NCI-H510A treated with DMSO at 0.1 percent for 48 hours (cell line): ENCODE measurements around the gene SSH2.
"Not testable (repeated sequence)": the region's sequence is repeated elsewhere in the genome, so short reads cannot be mapped to it uniquely, and the experiment has no call there.

ENCODE experiments used
- DNase-seq: peaks from one replicate; lab custom pipeline; 2025; lab: John Stamatoyannopoulos, UW

SSH2 gene

DNA sequence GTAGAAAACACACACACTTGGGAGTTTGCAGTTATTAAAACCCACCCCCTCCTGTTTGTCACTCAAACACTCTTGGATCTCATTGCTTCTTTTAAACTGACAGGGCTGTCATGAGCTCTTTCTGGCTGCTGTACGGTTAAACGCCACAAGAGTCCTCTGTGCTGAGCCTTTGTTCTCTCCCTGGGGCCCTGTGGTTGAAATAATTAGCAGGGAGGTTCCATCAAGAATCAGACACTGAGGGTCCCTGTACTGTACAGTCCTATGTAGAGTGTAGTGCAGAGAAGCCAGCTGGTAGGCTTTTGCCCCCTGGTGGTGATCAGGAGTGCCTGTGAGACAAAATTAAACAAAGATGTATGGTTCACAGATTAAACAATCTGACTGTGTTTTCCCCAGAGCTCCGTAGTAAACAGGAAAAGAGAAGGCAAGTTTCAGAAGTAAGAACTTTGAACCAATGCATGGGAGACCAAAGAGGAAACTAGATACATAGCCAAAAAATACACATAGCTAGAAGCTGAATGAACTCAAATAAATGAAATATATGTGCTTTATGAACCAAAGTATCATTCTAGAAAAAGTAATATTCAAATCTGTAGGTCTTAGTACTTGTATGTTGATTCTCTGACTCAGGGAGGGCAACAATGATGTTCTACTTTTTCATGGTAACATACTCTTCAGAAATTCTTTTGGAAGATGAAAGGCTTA lies 1.4 kb upstream of the SSH2 start:
- DNase-seq, result peak; percentile 89

DNA sequence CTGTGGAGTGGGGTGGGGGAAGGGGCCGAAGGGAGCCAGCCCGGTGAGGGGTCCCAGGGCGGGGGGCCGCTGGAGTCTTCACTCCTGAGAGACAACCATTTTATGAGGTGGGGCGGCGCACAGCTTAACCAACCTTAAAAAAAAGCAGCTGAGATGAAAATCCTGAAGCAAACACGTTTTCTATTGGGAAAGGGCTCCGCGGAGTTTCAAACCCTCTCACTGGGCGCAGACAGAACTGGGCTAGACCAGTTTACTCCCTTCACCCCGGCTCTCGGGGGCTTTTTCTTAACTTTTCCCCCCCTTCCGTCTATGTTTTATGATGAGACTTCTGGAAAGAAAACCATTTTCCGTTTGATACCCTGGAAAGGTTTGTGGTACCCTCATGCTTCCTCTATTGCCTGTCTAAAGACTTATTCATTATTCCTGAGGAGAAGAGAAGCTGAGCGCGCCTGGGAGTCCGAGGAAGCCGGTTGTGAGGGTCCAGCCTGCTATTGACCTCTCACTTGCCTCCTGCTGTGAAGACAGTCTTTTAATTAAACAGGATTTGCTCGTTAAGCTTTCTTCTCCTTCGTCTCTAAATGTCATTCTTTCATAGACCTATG lies 482 bp upstream of the SSH2 start:
- DNase-seq, result peak; percentile 84

DNA sequence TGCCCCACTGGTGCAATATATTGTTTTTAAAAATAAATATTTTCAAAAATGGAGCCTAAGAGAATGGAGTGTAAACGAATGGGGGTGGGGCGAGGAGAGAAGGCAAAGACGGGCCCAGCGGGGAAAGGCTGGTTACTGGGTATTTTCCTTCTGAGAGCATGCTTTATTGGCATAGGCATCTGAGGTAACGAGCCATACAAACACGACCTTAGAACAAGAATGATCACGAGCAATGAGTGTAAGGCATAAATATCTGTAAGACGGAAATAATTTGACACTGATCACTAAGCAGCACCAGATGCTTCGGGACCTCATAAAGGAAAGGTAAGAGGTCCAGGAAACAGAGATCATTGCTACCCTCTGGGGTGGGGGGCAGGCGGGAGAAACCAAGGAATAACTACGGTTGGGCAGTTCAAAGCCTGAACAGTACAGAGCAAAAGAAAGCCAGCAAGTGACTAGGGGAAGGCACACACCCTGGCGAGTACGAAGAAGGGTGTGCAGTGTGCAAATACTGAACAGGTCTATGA lies 959 bp downstream of the SSH2 start:
- DNase-seq, result peak; percentile 80

DNA sequence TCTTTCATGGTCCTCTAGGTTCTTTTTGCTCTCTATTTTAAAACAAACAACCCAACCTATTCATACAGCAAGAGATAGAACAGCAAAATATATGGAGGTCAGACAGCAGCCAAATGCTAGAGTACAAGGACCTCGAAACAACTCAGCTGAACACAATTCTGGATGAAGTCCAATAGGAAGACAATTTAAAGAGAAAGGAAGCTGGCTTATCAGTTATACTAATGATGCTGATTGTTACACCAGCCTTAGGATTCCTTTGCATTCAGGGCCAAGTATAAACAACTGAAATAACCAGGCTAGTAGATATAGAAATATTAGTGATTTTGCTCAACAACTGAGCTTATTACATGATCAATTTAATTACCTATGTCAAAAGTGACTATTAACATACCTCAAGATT lies 2.5 kb downstream of the SSH2 start:
- no peak for DNase-seq

DNA sequence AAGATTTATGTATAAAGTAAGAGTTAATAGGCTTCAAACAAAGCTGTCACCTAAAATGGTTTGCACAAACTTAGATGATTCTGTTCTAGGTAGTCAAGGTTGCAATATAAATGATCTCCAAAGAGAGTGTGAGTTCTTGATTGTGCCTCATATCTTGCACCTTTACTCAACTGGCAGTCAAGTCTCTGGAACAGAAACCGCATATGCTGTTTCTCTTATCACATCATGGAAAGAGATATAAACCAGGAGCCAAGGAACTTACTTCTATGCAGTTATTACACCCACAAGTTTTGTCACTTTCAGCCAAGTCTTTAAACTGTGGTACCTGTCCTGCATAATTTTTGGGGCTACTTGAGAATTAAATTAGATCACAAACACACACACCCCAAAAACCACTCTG lies 5.2 kb downstream of the SSH2 start:
- DNase-seq, result no peak

DNA sequence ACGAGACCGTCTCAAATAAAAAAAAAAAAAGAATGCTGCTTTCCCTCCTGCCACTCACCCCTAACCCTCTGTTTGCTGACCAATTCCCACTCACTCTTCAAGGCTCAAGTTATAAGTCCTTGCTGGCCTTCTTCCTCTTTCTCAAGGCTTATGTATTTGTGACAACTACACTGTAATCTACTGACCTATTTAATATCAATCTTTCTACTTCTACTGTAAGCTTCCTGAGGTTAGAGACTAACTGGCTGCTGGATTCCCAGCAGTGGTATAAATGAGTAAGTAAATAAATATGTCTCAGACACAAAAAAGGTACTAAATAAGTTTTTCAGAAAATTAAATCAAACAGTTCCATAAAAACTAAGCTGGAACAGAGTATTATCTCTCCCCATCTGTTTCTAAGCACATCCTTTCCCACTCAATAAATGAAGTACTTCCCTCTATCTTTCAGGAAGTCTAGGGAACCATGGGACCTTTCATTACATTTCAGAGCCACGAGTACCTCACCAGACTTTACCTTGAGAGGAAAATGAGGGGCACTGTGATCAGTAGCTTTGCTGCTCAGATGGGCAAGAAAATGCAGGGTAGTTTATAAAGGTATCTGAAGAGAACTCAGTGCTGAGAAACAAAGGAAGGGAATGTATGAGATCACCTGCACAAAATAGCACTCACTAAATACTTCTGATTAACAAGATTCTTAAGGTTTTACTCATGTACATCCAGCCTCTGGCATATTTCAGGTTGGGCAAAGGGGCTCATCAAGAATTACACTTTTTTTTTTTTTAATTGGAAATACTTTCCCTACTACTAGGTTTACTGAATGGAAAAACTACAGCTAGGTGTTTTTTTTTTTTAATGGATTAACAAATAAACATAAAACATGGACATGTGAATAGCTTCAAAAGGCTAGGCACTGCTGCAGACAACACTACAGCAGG lies 10.8 kb downstream of the SSH2 start:
- no peak for DNase-seq

DNA sequence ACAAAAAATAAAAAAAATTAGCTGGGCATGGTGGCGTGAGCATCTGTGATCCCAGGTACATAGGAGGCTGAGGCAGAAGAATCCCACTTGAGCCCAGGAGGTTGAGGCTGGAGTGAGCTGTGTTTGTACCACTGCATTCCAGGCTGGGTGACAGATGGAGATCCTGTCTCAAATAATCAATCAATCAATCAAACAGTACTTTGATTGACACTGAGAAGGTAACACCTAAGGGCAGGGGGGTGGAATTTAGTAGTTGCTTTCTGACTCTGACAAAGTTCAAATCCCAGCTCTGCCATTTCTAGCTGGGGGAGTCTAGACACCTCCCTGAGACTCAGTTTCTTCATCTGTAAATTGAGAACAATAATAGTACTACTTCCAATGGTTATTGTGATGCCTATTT lies 12.0 kb downstream of the SSH2 start:
- no peak for DNase-seq

DNA sequence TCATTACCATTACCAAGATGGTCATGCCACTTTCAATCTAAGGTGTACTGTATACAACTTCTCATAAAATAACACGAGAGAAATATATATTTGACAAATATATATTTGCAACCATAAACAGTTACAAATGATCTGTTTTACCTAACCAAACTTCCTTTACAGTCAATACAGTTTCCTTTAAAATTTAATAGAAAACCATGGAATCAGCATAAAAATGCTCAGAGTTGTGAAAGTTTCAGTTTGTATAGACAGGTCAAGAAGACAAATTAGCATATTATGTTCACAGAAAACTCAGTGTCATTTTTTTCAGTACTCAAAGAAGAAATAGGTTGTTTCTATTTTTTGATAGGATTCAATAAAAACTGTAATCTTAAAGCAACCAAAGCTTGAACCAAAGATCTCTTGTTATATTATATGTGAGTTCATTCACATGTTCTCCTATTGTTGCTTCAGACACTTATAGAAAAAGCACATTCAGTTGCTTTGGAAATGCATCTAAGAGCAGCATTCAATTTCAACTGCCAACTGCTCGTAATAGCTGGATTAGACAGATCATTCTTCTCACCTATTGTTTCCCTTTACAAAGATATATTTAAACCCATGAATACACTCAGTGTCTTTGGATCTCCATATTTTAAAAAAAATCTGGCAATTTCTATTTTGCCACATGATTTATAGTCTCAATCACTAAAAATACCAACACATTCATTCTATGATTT lies 15.1 kb downstream of the SSH2 start:
- no peak for DNase-seq

DNA sequence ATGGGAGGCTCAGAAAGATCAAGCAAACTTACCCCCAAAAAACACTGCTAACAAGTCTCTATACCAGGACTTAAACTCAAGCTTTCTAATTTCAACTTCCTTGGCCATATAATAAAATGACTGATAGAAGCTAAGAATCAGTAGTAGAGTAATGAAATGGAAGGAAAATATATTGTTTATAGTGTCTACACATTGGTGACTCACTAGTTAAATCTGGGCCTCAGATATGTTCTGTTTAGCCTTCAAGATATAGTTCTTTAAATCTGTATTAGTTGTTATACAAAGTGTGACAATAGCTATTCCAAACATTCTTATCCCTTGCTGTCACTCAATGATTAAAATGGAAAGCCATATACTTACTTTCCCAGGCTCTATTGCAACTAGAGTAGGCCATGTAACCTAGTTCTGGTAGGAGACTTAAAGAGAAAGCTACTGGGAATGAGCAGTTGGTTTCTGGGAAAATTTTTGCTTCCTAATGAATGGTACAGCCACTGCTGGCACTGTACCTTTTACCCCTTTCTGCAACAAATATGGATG lies 18.3 kb downstream of the SSH2 start:
- DNase-seq, result no peak

DNA sequence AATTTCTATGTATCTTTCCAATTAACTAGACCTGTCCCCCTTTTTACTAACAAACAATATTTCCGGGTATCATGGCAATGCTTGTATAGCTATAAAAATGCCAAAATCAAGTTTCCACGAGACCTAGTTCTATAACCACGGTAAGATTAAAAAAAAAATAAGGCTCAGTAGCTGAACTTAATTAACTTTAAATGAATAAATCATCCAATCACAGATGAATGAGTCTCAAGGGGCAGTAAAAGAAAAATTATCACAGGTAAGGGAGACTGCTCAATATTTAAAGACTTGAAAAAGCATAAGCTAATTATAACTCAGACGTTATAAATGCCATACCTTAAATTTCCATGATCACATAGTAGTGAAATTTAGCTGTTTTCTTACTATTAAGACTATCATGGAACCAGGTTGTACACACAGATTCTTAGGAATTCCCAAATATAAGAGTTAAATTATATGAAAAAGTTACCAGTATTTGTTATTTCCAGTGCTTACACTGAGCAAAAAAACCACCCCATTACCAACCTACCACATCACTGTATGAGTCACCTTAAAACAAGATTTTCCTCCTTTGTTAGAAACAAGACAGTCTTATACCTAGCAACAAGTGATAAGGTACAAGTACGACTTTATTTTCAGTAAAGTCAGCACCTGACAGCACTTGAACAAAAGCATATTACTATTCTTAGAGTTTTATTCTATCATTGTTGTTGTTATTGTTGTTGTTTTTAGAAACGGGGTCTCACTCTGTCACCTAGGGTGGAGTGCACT lies 20.6 kb downstream of the SSH2 start:
- DNase-seq, result no peak

DNA sequence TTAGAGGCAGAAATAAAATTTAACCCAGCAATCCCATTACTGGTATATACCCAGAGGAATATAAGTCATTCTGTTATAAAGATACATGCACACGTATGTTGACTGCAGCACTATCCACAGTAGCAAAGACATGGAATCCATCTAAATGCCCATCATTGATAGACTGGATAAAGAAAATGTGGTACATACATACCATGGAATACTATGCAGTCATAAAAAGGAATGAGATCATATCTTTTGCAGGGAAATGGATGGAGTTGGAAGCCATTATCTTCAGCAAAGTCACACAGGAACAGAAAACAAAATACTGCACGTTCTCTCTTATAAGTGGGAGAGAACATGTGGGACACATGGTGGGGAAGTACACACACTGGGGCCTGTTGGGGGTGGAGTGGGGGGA lies 23.1 kb downstream of the SSH2 start:
- DNase-seq, result no peak

DNA sequence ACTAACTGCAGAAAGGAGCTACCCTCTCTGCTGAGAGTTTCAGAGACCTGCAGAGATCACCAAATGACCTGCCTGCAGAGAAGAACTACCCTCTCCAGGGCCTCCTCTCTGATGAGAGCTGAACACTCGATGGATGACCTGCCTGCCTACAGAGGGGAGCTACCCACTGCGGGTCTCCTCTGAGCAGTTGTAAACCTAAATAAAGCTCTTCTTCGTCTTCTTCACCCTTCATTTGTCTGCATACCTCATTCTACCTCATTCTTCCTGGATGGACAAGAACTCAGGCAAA lies 24.2 kb downstream of the SSH2 start:
- no peak for DNase-seq

DNA sequence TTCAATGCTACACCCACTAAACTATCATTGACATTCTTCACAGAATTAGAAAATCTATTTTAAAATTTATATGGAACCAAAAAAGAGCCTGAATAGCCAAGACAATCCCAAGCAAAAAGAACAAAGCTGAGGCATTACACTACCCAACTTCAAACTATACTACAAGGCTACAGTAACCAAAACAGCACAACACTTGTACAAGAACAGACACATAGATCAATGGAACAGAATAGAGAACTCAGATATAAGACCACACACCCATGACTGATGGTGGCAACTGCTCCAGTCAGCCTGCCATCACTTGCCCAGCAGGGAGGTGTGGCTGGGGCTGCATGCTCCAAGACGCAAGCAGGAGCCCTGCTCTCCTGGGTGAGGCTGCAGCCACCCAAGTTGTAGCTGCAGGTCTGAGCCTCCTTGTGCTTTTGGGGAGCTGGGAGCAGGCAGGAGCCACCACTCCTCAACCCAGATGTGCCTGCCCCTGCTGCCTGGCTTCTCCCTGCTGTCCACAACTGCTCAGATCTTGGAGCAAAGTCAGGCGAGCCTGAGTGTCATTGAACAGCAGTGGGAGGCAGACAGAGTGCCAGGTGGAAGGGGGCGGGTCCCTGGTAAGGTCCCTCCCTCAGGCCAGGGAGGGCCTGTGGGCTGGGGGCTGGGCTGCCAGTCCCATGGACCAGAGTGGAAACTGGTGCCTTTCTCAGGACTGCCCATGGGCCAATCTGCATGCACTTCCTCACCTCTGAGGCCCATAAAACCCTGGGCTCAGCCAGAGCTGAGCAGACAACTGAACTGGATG lies 24.7 kb downstream of the SSH2 start:
- no peak for DNase-seq

DNA sequence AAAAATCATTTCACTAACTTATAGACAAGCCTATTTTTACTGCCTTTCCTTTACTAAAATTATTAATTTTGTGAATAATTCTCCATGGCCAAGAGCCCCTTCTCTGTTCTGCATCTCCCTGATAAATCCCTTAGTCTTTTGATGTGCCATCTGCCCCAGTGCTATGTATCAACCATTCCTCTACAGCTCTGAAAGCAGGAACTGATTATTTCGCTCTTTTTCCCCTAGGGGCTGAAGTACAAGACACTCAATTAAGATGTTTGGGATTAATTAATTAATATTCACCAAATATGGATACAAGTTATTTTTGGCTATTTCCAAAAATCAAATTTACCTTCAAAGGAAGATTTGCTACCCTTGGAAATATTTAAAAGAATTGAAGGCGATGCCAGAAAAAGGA lies 26.6 kb downstream of the SSH2 start:
- DNase-seq, result no peak

DNA sequence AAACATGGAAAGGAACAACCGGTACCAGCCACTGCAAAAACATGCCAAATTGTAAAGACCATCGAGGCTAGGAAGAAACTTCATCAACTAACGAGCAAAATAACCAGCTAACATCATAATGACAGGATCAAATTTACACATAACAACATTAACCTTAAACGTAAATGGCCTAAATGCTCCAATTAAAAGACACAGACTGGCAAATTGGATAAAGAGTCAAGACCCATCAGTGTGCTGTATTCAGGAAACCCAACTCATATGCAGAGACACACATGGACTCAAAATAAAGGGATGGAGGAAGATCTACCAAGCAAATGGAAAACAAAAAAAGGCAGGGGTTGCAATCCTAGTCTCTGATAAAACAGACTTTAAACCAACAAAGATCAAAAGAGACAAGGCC lies 32.9 kb downstream of the SSH2 start:
- not testable (repeated sequence) for DNase-seq

DNA sequence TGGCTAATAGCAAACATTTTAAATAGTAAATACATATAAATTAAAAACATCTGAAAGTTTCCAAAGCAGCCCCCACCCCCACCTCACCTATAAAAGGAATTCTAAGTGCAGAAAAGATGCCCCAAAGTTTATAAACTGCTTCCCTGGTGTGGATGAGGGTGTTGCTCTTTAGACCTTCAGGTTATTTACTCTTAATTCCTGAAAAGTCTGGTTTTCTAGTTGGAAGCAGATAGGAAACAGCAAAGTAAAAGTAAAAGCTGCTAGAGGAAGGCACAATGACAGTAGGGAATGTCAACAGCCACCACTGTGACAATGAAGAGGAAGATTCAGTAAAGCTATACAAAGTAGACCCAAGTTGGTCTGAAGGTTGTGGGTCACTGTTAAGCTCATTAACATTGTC lies 37.8 kb downstream of the SSH2 start:
- no peak for DNase-seq

DNA sequence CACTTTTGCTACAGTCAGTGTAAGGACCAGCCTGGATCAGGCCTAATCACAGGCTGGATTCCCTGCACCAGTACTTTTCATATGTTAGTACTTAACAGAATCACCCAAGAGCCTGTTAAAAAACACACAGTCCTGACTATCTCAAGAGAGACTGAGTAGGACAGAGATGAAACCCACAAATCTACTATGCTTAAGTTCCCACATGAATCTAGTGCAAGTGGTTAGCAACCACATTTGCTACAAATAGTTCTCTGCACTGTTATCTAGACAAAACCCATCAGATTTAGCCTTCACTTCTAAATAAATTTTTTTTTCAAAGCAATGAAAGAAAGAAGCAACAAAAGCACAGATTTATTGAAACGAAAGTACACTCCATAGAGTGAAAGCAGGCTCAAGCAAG lies 38.9 kb downstream of the SSH2 start:
- no peak for DNase-seq

DNA sequence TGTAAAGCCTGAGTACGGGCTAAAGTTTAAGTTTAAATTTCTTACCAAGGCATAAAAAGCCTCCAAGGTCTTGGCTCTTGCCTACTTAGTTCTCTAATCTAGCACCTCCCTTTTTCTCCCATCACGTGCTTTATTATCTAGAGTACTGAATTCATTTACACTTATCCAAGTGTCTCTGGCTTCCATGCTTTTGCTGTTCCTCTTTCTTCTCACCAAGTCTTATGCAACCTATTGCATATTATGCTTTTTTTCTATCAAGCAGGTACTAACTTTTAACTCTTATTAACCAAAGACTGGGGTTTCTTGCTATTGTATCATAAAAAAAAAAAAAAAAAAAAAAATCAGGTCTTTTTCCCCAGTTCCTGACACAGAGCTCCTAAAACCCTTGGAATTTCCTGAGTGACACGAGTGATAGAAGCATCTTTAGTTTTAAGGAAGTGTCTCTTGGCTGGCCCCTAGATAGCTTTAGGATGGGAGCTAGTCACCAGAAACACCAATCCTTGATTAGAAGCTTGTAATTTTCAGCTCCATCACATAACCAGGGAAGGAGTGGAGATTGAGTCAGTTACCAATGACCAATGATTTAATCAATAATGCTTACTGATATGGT lies 44.9 kb downstream of the SSH2 start:
- DNase-seq, result no peak

DNA sequence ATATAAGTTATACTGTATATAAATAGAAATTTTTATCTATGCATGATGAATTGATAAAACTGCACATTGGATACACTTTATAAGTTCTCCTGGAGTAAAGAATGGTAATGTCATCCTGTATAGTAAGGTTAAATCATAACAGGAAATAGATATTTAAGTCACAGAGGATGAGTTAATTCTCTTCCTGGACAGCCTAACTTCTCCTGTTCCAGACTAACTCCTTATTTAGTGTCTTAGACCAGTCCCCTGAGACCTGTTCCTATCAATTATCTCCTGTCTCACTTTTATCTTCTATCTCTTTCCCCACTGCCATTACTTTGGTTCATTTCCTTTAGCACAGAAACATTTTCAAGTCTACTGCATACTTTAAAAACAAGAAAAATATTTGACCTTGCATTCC lies 46.5 kb downstream of the SSH2 start:
- DNase-seq, result no peak

DNA sequence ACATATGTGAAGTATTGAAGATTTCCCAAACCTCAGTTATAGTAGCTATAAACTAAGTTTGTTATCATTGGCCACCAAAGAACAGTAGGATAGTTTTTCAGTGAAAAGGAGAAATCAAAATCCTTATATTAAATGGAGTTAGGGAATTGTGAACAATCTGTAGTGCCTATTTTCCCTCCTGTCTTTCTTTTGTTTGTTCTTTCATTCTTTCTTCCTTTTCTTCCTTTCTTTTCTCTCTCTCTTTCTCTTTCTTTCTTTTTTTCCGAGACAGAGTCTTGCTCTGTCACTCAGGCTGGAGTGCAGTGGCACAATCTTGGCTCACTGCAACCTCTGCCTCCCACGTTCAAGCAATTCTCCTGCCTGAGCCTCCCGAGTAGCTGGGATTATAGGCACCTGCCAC lies 48.8 kb downstream of the SSH2 start:
- DNase-seq, result no peak
